GM23248 (cell line): ENCODE results near the gene ERLEC1.

ENCODE experiments used
- EZH2 ChIP-seq: fragments of 200-600 bp; sonication (generic); IDR thresholded peaks from 2 replicates; pipeline ENCODE4 v1.6.1; 2018; ENCODE audit warnings: antibody characterized with exemption, mild to moderate bottlenecking; ENCODE audit not compliant: insufficient read depth, poor library complexity, severe bottlenecking
- EZH2phosphoT487 ChIP-seq: fragments of 200-600 bp; sonication (generic); IDR thresholded peaks from 2 replicates; pipeline ENCODE4 v1.6.1; 2018; ENCODE audit warnings: antibody characterized with exemption, moderate library complexity, mild to moderate bottlenecking, low read depth; ENCODE audit not compliant: insufficient read depth

DNA sequence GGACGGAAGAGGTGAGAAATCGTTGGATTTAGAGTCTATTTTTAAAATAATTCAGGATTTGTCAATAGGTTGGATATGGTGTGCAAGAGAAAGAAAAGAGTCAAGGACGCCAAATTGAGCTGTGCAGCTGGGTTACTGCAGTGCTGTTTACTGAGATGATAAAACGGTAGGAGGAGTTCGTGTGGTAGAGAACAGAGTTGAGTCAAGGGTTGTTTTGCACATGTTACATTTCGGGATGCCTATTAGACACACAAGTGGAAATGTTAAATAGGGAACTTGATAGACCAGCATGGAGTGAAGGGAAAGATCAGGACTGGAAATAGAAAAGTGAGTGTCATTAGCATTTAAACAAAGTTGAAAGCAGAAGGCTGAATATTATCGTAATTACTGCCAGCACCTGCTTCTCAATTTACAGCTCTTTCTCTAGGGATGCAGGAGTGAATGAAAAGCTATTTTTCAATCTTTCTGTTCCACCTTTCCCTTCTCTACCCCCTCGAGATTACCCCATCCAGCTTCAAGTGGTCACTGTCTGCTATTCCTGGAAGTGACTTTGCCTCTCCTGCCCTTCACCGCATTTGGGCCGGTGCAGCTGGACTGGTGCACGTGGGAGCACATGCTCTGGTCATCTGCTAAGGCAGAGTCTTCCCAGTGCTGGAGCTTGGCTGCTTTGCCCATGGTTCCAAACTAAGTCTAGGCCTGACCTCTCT lies 42.6 kb downstream of the ERLEC1 start:
- TF ChIP-seq EZH2 (no peak), EZH2phosphoT487 (no peak)
